ENCODE measurements around the gene PPARD.

GRCh38 chr6:35382015-35382414 is 39.7 kb downstream of the PPARD start:
- no peak for TF ChIP-seq POLR2A (IDR thresholded peaks at IDR 0.05)
- TF ChIP-seq, protein P1, sequence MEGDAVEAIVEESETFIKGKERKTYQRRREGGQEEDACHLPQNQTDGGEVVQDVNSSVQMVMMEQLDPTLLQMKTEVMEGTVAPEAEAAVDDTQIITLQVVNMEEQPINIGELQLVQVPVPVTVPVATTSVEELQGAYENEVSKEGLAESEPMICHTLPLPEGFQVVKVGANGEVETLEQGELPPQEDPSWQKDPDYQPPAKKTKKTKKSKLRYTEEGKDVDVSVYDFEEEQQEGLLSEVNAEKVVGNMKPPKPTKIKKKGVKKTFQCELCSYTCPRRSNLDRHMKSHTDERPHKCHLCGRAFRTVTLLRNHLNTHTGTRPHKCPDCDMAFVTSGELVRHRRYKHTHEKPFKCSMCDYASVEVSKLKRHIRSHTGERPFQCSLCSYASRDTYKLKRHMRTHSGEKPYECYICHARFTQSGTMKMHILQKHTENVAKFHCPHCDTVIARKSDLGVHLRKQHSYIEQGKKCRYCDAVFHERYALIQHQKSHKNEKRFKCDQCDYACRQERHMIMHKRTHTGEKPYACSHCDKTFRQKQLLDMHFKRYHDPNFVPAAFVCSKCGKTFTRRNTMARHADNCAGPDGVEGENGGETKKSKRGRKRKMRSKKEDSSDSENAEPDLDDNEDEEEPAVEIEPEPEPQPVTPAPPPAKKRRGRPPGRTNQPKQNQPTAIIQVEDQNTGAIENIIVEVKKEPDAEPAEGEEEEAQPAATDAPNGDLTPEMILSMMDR (IDR thresholded peaks at IDR 0.05), result no peak
